Testis (tissue), 3 donors: ENCODE data around the gene MARK4. TPM values are rescaled to one million over a fixed set of nuclear protein-coding genes. Genes with fewer than 3 reads are reported as not detected.

Source experiments
- DNase-seq: peaks from one replicate; pipeline ENCODE4 v3.0.0-alpha.2; 2019
- H3K27ac ChIP-seq, 2 donors: fragments of 200-600 bp; sonication (generic); one replicate each; pipeline ENCODE4 v1.5.1; 2019
- H3K27me3 ChIP-seq: fragments of 200-600 bp; sonication (generic); one replicate; pipeline ENCODE4 v1.5.1; 2019
- H3K36me3 ChIP-seq: fragments of 200-600 bp; sonication (generic); one replicate; pipeline ENCODE4 v1.5.1; 2017; ENCODE audit warnings: low read depth; ENCODE audit errors: missing control alignments
- H3K4me1 ChIP-seq: fragments of 200-600 bp; sonication (generic); one replicate; pipeline ENCODE4 v1.5.1; 2019
- H3K4me3 ChIP-seq, 2 donors: fragments of 200-600 bp; sonication (generic); one replicate each; pipeline ENCODE4 v1.5.1; 2017 to 2019
- H3K9me3 ChIP-seq: fragments of 200-600 bp; sonication (generic); one replicate; pipeline ENCODE4 v1.5.1; 2017
- POLR2A ChIP-seq: fragments of 450-650 bp; IDR thresholded peaks from one replicate; pipeline ENCODE4 v1.6.1; 2017; ENCODE audit warnings: antibody characterized with exemption, mild to moderate bottlenecking, moderate library complexity
- WGBS, 2 donors: methylation state at CpG; one replicate each; pipeline ENCODE4 v1.1.5; 2018; 5-methylcytosine and 5-hydroxymethylcytosine counted together
- intact Hi-C: fragments of 100-400 bp; cut with DNase I; formaldehyde crosslinking; loops from one replicate; pipeline ENCODE4 v1.15.1; 2023; ENCODE audit warnings: low total_unique reads
- polyA plus RNA-seq: library from polyadenylated mRNA; stranded (reverse); fragments of 350-450 nt; fragmentation: Illumina TruSeq; extraction: RNeasy Lipid Tissue Mini Kit (QIAGEN cat#74804); gene quantifications from one replicate; pipeline ENCODE4 v1.2.3, GENCODE V29; 2014; ENCODE audit warnings: low read depth, low replicate concordance; ENCODE audit not compliant: insufficient read depth
- total RNA-seq, 2 donors: library from RNA; depleted of rRNA; stranded (reverse); fragments of >200 nt; gene quantifications; one replicate each; pipeline ENCODE4 v1.2.3, GENCODE V29; 2016
- TF ChIP-seq, protein P1 (sequence below), 3 experiments: fragments of 450-650 bp in 2 of 3; fragments of 200-600 bp in 1 of 3; sonication (generic) in 1 of 3; IDR thresholded peaks; one replicate each; pipeline ENCODE4 v1.5.1; 2016 to 2019; ENCODE audit warnings: antibody characterized with exemption in 3 of 3, mild to moderate bottlenecking in 2 of 3, moderate library complexity in 1 of 3

The MARK4 gene
- total and polyA plus RNA-seq, 3 donors from 2014 or later = 114 to 200 (median 197) TPM

DNA sequence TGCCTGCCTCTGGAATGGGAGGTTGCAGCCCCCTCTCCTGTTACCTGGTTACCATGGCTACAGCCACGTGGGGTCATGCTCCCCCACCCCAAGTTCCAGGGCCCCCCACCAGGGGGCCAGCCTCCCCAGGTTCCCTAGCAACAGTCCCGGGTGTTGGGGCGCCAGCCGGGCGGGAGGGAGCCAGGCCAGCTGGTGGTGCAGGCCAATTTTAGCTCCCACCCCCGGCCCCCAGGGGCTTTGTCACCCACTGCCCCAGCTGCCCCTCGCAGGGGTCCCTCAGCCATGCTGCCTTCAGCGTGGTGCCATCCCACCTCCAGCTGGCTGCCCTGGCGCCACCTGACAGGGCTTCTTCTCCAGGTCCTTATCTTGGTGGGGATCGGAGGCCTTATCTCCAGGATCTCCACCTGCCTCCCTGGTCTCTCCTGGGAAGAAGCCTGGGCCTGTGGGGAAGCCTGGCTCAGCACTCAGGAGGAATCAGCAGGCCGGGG is 3.0 kb downstream of the MARK4 start:
- no peak for DNase-seq
- 46 to 64% methylated on average over 6 to 10 of the region's 11 CpGs for WGBS, 2 donors
- intact Hi-C loops = no loop called here
- no peaks in the 10 kb centered on the region for H3K36me3 ChIP-seq
- H3K27ac ChIP-seq = peak overlapping the region in 1 of 2 donors; percentile 37
- no peaks in the 10 kb centered on the region for H3K9me3 ChIP-seq
- no peak overlapping the region for H3K4me3 ChIP-seq
- no peak for TF ChIP-seq POLR2A
- TF ChIP-seq, protein P1, sequence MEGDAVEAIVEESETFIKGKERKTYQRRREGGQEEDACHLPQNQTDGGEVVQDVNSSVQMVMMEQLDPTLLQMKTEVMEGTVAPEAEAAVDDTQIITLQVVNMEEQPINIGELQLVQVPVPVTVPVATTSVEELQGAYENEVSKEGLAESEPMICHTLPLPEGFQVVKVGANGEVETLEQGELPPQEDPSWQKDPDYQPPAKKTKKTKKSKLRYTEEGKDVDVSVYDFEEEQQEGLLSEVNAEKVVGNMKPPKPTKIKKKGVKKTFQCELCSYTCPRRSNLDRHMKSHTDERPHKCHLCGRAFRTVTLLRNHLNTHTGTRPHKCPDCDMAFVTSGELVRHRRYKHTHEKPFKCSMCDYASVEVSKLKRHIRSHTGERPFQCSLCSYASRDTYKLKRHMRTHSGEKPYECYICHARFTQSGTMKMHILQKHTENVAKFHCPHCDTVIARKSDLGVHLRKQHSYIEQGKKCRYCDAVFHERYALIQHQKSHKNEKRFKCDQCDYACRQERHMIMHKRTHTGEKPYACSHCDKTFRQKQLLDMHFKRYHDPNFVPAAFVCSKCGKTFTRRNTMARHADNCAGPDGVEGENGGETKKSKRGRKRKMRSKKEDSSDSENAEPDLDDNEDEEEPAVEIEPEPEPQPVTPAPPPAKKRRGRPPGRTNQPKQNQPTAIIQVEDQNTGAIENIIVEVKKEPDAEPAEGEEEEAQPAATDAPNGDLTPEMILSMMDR (IDR thresholded peaks at IDR 0.05) = peak in 1 of 3 experiments; percentile 7
- peaks cover 49% of the 10 kb centered on the region for H3K4me1 ChIP-seq
- H3K27me3 ChIP-seq = no peaks in the 10 kb centered on the region

DNA sequence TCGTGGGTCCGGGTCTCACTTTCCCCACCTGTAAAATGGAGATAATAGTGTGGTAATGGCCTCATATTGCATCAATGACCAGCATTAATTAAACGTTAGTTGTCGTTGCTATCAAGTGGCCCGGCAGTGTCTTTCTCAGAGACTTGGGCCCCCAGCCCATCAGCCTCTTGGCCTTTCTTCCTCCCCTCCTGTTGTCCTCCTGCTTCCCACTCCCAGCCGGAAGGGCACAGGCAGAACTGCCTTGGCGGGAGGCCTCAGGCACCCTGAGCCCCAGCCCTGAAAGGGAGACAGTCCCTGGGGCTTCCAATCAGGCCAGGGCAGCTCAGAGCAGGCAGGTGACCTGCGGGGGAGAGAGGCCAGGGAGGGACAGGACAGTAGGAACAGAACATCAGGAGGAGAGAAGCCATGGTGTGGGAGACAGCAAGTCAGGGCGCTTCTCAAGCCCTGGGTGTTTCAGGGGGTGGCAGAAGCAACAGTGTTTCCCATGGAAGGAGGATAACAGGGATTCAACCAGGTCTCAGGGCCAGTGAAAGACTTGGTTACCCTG is 4.6 kb downstream of the MARK4 start:
- WGBS, 2 donors = 41 to 60% methylated on average over 9 of the region's 9 CpGs
- no peaks in the 10 kb centered on the region for H3K9me3 ChIP-seq
- peak overlapping the region in 1 of 2 donors; percentile 55 for H3K27ac ChIP-seq
- no peaks in the 10 kb centered on the region for H3K36me3 ChIP-seq
- TF ChIP-seq POLR2A = no peak
- TF ChIP-seq, protein P1 (IDR thresholded peaks at IDR 0.05) = no peak
- H3K27me3 ChIP-seq = no peaks in the 10 kb centered on the region
- intact Hi-C loops = no loop called here
- peaks cover 49% of the 10 kb centered on the region for H3K4me1 ChIP-seq
- peak; percentile 86 for DNase-seq
- no peak overlapping the region for H3K4me3 ChIP-seq

DNA sequence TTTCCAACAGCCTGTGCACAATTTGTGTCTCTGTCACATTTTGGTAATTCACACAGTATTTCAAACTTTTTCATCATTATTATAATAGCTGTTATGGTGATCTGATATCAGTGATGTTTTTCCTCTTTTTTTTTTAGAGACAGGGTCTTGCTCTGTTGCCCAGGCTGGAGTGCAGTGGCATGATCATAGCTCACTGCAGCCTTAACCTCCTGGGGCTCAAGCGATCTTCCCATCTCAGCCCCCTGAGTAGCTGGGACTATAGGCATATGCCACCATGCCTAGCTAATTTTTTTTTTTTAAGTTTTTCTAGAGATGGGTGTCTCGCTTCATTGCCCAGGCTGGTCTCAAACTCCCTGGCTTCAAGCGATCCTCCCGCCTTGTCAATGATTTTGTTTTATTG is 5.8 kb downstream of the MARK4 start:
- DNase-seq = no peak
- Histone ChIP-seq H3K4me3 (no peak overlapping the region), H3K27me3 (no peaks in the 10 kb centered on the region), H3K4me1 (peaks cover 54% of the 10 kb centered on the region), H3K27ac (no peak overlapping the region), H3K9me3 (no peaks in the 10 kb centered on the region), H3K36me3 (no peaks in the 10 kb centered on the region)
- intact Hi-C loops = no loop called here
- WGBS, 2 donors = 92 to 94% methylated on average over 4 of the region's 4 CpGs
- TF ChIP-seq, protein P1 (IDR thresholded peaks at IDR 0.05) = no peak
- no peak for TF ChIP-seq POLR2A

DNA sequence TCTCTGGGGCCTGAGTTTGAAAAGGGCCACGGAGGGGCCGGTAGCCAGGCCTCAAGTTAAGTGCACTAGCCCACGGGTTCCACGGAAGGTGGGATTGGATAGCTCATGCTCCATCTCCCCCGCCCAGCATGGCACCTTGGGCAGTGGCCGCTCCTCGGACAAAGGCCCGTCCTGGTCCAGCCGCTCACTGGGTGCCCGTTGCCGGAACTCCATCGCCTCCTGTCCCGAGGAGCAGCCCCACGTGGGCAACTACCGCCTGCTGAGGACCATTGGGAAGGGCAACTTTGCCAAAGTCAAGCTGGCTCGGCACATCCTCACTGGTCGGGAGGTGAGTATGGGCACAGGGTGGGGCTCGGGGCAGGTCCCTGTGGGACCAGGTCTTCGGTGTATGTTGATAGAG is 7.8 kb downstream of the MARK4 start:
- TF ChIP-seq, protein P1 (IDR thresholded peaks at IDR 0.05) = no peak
- TF ChIP-seq POLR2A = no peak
- DNase-seq = no peak

DNA sequence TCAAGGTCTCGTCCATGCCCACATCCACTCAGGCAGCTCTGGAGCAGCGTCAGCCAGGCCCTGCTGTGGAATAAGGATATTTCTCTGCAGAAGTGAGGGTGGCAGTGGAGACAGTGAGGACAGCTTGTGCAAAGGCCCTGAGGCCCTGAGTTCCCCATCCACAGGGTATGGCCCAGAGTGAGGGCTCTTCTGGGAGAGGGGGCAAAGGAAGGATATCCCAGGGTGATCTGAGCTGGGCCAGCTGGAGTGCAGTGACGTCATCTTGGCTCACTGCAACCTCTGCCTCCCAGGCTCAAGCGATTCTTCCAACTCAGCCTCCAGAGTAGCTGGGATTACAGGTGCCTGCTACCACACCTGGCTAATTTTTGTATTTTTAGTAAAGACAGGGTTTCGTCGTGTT is 11.5 kb downstream of the MARK4 start:
- Histone ChIP-seq H3K9me3 (no peaks in the 10 kb centered on the region), H3K4me3 (no peak overlapping the region), H3K27me3 (no peaks in the 10 kb centered on the region), H3K36me3 (no peaks in the 10 kb centered on the region), H3K4me1 (peaks cover 19% of the 10 kb centered on the region), H3K27ac (peak overlapping the region in 1 of 2 donors; percentile 24)
- TF ChIP-seq, protein P1 (IDR thresholded peaks at IDR 0.05) = no peak
- no peak for TF ChIP-seq POLR2A
- 66 to 75% methylated on average over 6 of the region's 6 CpGs for WGBS, 2 donors
- intact Hi-C loops = no loop called here
- no peak for DNase-seq

More for the DNA sequence above, 7.8 kb downstream of the MARK4 start:
- Histone ChIP-seq H3K36me3 (no peaks in the 10 kb centered on the region), H3K9me3 (no peaks in the 10 kb centered on the region), H3K27ac (no peak overlapping the region), H3K4me1 (peaks cover 43% of the 10 kb centered on the region), H3K4me3 (no peak overlapping the region), H3K27me3 (no peaks in the 10 kb centered on the region)
- WGBS, 2 donors = 92 to 94% methylated on average over 9 to 12 of the region's 19 CpGs
- intact Hi-C loops = no loop called here
